OCI-LY1 (cell line): ENCODE measurements around the gene PEX26.
"Not testable (repeated sequence)": the region's sequence is repeated elsewhere in the genome, so short reads cannot be mapped to it uniquely, and the experiment has no call there.

ENCODE experiments used
- EZH2 ChIP-seq: fragments of 200-600 bp; sonication (generic), shearing (Covaris generic); IDR thresholded peaks from 2 replicates; pipeline ENCODE4 v1.8.0; 2017; ENCODE audit warnings: borderline replicate concordance, mixed run types, mild to moderate bottlenecking, antibody characterized with exemption, low read length, moderate library complexity, mixed read lengths
- TF ChIP-seq, protein P1 (sequence below): fragments of 200-600 bp; sonication (generic), shearing (Covaris generic); IDR thresholded peaks from 2 replicates; pipeline ENCODE4 v1.5.1; 2017; ENCODE audit warnings: mild to moderate bottlenecking, antibody characterized with exemption, low read length, moderate library complexity, mixed read lengths

DNA sequence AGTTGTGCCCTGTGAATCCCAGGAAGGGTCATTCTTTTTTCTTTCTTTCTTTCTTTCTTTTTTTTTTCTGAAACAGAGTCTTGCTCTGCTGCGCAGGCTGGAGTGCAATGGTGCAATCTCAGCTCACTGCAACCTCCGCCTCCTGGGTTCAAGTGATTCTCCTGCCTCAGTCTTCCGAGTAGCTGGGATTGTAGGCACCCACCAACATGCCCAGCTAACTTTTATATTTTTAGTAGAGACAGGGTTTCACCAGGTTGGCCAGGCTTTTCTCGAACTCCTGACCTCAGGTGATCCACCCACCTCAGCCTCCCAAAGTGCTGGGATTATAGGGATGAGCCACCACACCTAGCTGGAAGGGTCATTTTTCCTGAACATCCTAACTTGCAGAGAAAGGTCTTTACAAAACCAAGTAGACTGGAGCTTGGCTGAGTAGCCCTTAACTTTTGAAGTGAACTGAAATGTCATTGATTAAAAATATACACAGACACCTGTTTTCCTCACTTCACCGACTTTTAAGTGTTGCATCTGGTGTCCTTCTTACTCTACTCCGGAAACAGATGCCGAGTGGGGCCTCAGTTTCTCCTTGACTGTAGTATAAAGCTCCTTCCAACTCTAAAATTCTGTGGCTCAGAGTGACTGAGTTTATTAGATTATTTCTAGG, 6.4 kb upstream of the PEX26 start:
- TF ChIP-seq, protein P1, sequence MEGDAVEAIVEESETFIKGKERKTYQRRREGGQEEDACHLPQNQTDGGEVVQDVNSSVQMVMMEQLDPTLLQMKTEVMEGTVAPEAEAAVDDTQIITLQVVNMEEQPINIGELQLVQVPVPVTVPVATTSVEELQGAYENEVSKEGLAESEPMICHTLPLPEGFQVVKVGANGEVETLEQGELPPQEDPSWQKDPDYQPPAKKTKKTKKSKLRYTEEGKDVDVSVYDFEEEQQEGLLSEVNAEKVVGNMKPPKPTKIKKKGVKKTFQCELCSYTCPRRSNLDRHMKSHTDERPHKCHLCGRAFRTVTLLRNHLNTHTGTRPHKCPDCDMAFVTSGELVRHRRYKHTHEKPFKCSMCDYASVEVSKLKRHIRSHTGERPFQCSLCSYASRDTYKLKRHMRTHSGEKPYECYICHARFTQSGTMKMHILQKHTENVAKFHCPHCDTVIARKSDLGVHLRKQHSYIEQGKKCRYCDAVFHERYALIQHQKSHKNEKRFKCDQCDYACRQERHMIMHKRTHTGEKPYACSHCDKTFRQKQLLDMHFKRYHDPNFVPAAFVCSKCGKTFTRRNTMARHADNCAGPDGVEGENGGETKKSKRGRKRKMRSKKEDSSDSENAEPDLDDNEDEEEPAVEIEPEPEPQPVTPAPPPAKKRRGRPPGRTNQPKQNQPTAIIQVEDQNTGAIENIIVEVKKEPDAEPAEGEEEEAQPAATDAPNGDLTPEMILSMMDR: not testable (repeated sequence)
- TF ChIP-seq EZH2: not testable (repeated sequence)
